B cell (primary cell): ENCODE results near the gene CDC37. TPM values are rescaled to one million over a fixed set of nuclear protein-coding genes. Genes with fewer than 3 reads are reported as not detected.
"Not testable (repeated sequence)": the region's sequence is repeated elsewhere in the genome, so short reads cannot be mapped to it uniquely, and the experiment has no call there.

Experiments
- ATAC-seq: fragments of 200-7000 bp; cut with Tn5 transposase; one replicate; pipeline ENCODE4 v1.10.0; 2021; ENCODE audit warnings: low read depth, mild to moderate bottlenecking, moderate number of reproducible peaks, moderate library complexity
- CTCF ChIA-PET: fragments of 350-600 bp; sonication (Branson Sonifier 250); formaldehyde crosslinking; loops from one replicate; lab custom pipeline; 2021; ENCODE audit warnings: antibody characterized with exemption, inconsistent platforms; lab: Charles Lee
- POLR2A ChIA-PET: fragments of 350-600 bp; sonication (Branson Sonifier 250); formaldehyde crosslinking; loops from one replicate; lab custom pipeline; 2021; ENCODE audit warnings: antibody characterized with exemption; lab: Charles Lee
- DNase-seq: peaks from one replicate; pipeline ENCODE4 v3.0.0; 2013
- H2AFZ ChIP-seq: 2 replicates; pipeline ENCODE4 v1.6.1; 2012; ENCODE audit warnings: mild to moderate bottlenecking, low read depth, low read length; ENCODE audit not compliant: insufficient read depth, poor library complexity, severe bottlenecking
- H3K27ac ChIP-seq, 2 donors: 1 replicate in 1 of 2; 2 replicates in 1 of 2; pipeline ENCODE4 v1.5.1; 2012 to 2013; ENCODE audit warnings: low read length in 2 of 2, mild to moderate bottlenecking in 2 of 2, moderate library complexity in 1 of 2
- H3K27me3 ChIP-seq, 4 experiments: fragments of 200-600 bp in 1 of 4; sonication (generic) in 1 of 4; replicated peaks in 1 of 4; 1 replicate in 2 of 4; 2 replicates in 2 of 4; pipeline versions ENCODE4 v1.6.1 to v1.7.0; 2013 to 2016; ENCODE audit warnings: low read length in 3 of 4, mild to moderate bottlenecking in 2 of 4, mixed read lengths in 1 of 4, moderate library complexity in 1 of 4; ENCODE audit not compliant: insufficient read depth in 4 of 4, control insufficient read depth in 3 of 4; ENCODE audit errors: control extremely low read depth in 1 of 4
- H3K36me3 ChIP-seq, 2 experiments: replicated peaks in 1 of 2; 1 replicate in 1 of 2; 2 replicates in 1 of 2; pipeline versions ENCODE4 v1.6.1 to v1.7.1; 2013; ENCODE audit warnings: low read length in 1 of 2; ENCODE audit not compliant: insufficient read depth in 2 of 2, control insufficient read depth in 1 of 2; ENCODE audit errors: control extremely low read depth in 1 of 2, extremely low read depth in 1 of 2
- H3K4me1 ChIP-seq, 2 donors: fragments of 200-600 bp in 1 of 2; sonication (generic) in 1 of 2; 1 replicate in 1 of 2; 2 replicates in 1 of 2; pipeline versions ENCODE4 v1.5.1 to v1.6.1; 2013 to 2017; ENCODE audit warnings: low read length in 2 of 2; ENCODE audit not compliant: control insufficient read depth in 2 of 2, insufficient read depth in 2 of 2
- H3K4me2 ChIP-seq: replicated peaks from 2 replicates; pipeline ENCODE3; 2012; ENCODE audit warnings: mild to moderate bottlenecking, low read depth, low read length; ENCODE audit not compliant: poor library complexity, severe bottlenecking
- H3K4me3 ChIP-seq, 5 experiments: fragments of 200-600 bp in 1 of 5; sonication (generic) in 1 of 5; 1 replicate in 3 of 5; 2 replicates in 2 of 5; pipeline versions ENCODE4 v1.5.1 to v1.7.0; 2011 to 2016; ENCODE audit warnings: low read length in 4 of 5, mild to moderate bottlenecking in 4 of 5, low read depth in 2 of 5, control low read depth in 1 of 5, moderate library complexity in 1 of 5; ENCODE audit not compliant: insufficient read depth in 1 of 5; ENCODE audit errors: control extremely low read depth in 1 of 5, extremely low read depth in 1 of 5
- H3K79me2 ChIP-seq: fragments of 200-600 bp; sonication (generic); one replicate; pipeline ENCODE4 v1.6.0; 2016; ENCODE audit warnings: low read length; ENCODE audit not compliant: control insufficient read depth, insufficient read depth
- H3K9ac ChIP-seq: fragments of 200-600 bp; sonication (generic); 2 replicates; pipeline ENCODE4 v1.6.1; 2017; ENCODE audit warnings: mild to moderate bottlenecking, low read length, moderate library complexity
- H3K9me3 ChIP-seq, 3 donors: one replicate each; pipeline versions ENCODE4 v1.6.1 to v1.7.1; 2013; ENCODE audit warnings: low read length in 2 of 3; ENCODE audit not compliant: control insufficient read depth in 2 of 3, insufficient read depth in 1 of 3; ENCODE audit errors: control extremely low read depth in 1 of 3
- H4K20me1 ChIP-seq: 2 replicates; pipeline ENCODE4 v1.6.0; 2012; ENCODE audit warnings: mild to moderate bottlenecking, low read length; ENCODE audit not compliant: insufficient read depth, control insufficient read depth, poor library complexity, severe bottlenecking
- H3K27ac Mint-ChIP-seq: one replicate; pipeline ENCODE4 v1.8.0; 2021; ENCODE audit warnings: mixed read lengths
- H3K27me3 Mint-ChIP-seq: one replicate; pipeline ENCODE4 v1.8.0; 2021; ENCODE audit warnings: mixed read lengths
- H3K4me1 Mint-ChIP-seq: one replicate; pipeline ENCODE4 v1.8.0; 2021; ENCODE audit warnings: mixed read lengths
- H3K4me3 Mint-ChIP-seq: one replicate; pipeline ENCODE4 v1.8.0; 2021; ENCODE audit warnings: mixed read lengths
- H3K9me3 Mint-ChIP-seq: one replicate; pipeline ENCODE4 v1.8.0; 2022; ENCODE audit warnings: mixed read lengths; ENCODE audit not compliant: insufficient read depth
- EZH2 ChIP-seq: IDR thresholded peaks from 2 replicates; pipeline ENCODE4 v1.6.1; 2012; ENCODE audit warnings: borderline replicate concordance, low read depth, mild to moderate bottlenecking, moderate library complexity, low read length; ENCODE audit not compliant: insufficient read depth, poor library complexity, severe bottlenecking
- WGBS: methylation state at CpG from one replicate; pipeline ENCODE4 v1.1.5; 2013; ENCODE audit warnings: missing lambda C conversion rate; ENCODE audit not compliant: insufficient coverage; 5-methylcytosine and 5-hydroxymethylcytosine counted together
- intact Hi-C: fragments of 100-400 bp; cut with micrococcal nuclease; formaldehyde crosslinking; loops from one replicate; pipeline ENCODE4 v1.10.0; 2022
- polyA plus RNA-seq: library from polyadenylated mRNA; depleted of rRNA; stranded (reverse); fragments of >200 nt; gene quantifications from 2 replicates; pipeline ENCODE4 v1.2.3, GENCODE V29; 2012
- total RNA-seq, 2 donors: library from RNA; stranded (reverse); fragments of 120-200 nt in 1 of 2; gene quantifications; 1 replicate in 1 of 2; 2 replicates in 1 of 2; pipeline versions ENCODE4 v1.2.3 to v1.2.4, GENCODE V29; 2013 to 2022
- TF ChIP-seq, protein P1 (sequence below): fragments of 200-600 bp; IDR thresholded peaks from one replicate; pipeline ENCODE4 v1.8.0; 2022; ENCODE audit warnings: antibody characterized with exemption, mild to moderate bottlenecking

CDC37 gene
- total and polyA plus RNA-seq, 2 donors (not counting 1 experiment from before 2014, with no cell fraction given), result 193 to 408 TPM

DNA sequence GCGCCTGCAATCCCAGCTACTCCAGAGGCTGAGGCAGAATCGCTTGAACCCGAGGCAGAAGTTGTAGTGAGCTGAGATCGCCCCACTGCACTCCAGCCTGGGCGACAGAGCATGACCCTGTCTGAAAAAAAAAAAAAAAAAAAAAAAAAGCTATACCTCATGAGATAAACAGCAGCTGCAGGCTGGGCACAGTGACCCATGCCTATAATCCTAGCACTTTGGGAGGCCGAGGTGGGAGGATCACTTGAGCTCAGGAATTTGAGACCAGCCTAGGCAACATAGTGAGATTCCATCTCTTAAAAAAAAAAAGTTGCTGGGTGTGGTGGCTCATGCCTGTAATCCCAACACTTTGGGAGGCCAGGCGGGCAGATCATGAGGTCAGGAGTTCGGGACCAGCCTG is 4.0 kb downstream of the CDC37 start:
- Histone ChIP-seq H4K20me1 (peaks cover 65% of the 10 kb centered on the region), H3K79me2 (peaks cover 63% of the 10 kb centered on the region), H3K36me3 (peaks cover 0 to 12% of the 10 kb centered on the region in 2 experiments), H3K4me1 (peaks cover 22 to 49% of the 10 kb centered on the region in 2 donors)
- ChIA-PET POLR2A (interaction anchor here (0.6 to 0.7 kb wide), 2 partner anchors 21 to 206 kb away, joined by 5 to 13 read pairs; no protein-coding TSS in a partner anchor), CTCF (interaction anchor here (0.6 to 3.2 kb wide), 8 partner anchors 8 to 1108 kb away, joined by 3 to 24 read pairs (median 8); no protein-coding TSS in a partner anchor)
- H3K4me3 ChIP-seq, intact Hi-C loops, H3K9me3 ChIP-seq, ATAC-seq, DNase-seq, H3K9me3 Mint-ChIP-seq, H3K27me3 ChIP-seq, H3K4me2 ChIP-seq, H3K27ac ChIP-seq, H3K9ac ChIP-seq, H2AFZ ChIP-seq, H3K27ac Mint-ChIP-seq, H3K4me3 Mint-ChIP-seq, H3K27me3 Mint-ChIP-seq: not testable (repeated sequence)
- H3K4me1 Mint-ChIP-seq, result peaks cover 39% of the 10 kb centered on the region
- WGBS, result no CpG with 5 or more reads among the region's 8 CpGs

DNA sequence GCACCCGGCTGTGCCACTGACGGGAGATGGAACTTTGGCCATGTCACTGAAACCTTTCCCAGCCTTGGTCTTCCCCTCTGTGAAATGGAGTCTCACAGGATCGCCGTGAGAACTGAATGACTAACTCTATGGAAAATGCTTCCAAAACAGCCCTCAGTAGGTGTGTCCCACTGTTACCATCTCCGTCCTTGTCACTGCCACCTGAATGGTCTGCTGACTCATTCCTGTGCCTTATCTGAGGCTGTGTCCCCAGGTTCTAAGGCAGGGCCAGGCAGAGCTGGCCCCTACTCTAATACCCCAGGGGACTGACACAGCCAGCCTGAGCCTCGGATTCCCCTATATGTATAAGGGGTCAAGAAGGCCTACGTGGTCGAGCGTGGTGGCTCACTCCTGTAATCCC is 4.5 kb downstream of the CDC37 start:
- H3K36me3 ChIP-seq, result peaks cover 0 to 15% of the 10 kb centered on the region in 2 experiments
- Mint-ChIP-seq H3K27me3 (no peaks in the 10 kb centered on the region), H3K27ac (no peak overlapping the region), H3K4me1 (peaks cover 34% of the 10 kb centered on the region), H3K9me3 (no peaks in the 10 kb centered on the region), H3K4me3 (no peak overlapping the region)
- CTCF ChIA-PET, result interaction anchor here (0.6 to 3.2 kb wide), 7 partner anchors 7 to 468 kb away, joined by 3 to 24 read pairs (median 8); no protein-coding TSS in a partner anchor
- ATAC-seq (no peak), DNase-seq (no peak)
- 95% methylated on average over 7 of the region's 9 CpGs for WGBS
- TF ChIP-seq, protein P1, sequence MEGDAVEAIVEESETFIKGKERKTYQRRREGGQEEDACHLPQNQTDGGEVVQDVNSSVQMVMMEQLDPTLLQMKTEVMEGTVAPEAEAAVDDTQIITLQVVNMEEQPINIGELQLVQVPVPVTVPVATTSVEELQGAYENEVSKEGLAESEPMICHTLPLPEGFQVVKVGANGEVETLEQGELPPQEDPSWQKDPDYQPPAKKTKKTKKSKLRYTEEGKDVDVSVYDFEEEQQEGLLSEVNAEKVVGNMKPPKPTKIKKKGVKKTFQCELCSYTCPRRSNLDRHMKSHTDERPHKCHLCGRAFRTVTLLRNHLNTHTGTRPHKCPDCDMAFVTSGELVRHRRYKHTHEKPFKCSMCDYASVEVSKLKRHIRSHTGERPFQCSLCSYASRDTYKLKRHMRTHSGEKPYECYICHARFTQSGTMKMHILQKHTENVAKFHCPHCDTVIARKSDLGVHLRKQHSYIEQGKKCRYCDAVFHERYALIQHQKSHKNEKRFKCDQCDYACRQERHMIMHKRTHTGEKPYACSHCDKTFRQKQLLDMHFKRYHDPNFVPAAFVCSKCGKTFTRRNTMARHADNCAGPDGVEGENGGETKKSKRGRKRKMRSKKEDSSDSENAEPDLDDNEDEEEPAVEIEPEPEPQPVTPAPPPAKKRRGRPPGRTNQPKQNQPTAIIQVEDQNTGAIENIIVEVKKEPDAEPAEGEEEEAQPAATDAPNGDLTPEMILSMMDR, result no peak
- no peak for TF ChIP-seq EZH2
- H3K9me3 ChIP-seq, result no peaks in the 10 kb centered on the region
- H3K9ac ChIP-seq, result no peak overlapping the region
- H3K4me3 ChIP-seq, result no peak overlapping the region
- intact Hi-C loops, result no loop called here
- H3K4me1 ChIP-seq, result peaks cover 21 to 44% of the 10 kb centered on the region in 2 donors
- peaks cover 65% of the 10 kb centered on the region for H4K20me1 ChIP-seq
- H3K79me2 ChIP-seq, result peaks cover 63% of the 10 kb centered on the region
- no peak overlapping the region for H3K4me2 ChIP-seq
- H3K27me3 ChIP-seq, result no peaks in the 10 kb centered on the region
- POLR2A ChIA-PET, result no interaction called here
- H2AFZ ChIP-seq, result no peak overlapping the region
- H3K27ac ChIP-seq, result no peak overlapping the region
